NCI-H2081 treated with DMSO at 0.1 percent for 48 hours (cell line): ENCODE results near the gene FNDC3B.
"Not testable (repeated sequence)": the region's sequence is repeated elsewhere in the genome, so short reads cannot be mapped to it uniquely, and the experiment has no call there.

Source experiments
- DNase-seq: peaks from one replicate; lab custom pipeline; 2025; lab: John Stamatoyannopoulos, UW

FNDC3B gene

DNA sequence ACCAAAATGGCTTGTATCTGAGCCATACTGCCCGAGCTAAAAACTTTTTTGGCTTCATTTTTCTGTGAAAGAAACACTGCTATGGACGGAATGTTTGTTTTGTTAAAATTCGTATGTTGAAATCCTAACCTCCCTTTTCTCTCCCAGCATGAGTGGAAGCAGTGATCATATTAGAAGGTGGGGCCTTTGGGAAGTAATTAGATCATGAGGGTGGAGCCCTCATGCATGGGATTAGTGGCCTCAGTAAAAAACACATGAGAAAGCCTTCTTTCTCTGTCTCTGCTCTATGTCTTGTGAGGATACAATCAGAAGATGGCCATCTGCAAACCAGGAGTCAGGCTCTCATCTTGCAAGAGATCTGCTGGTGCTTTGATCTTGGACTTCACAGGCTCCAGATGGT, 7.4 kb upstream of the FNDC3B start:
- DNase-seq = no peak

DNA sequence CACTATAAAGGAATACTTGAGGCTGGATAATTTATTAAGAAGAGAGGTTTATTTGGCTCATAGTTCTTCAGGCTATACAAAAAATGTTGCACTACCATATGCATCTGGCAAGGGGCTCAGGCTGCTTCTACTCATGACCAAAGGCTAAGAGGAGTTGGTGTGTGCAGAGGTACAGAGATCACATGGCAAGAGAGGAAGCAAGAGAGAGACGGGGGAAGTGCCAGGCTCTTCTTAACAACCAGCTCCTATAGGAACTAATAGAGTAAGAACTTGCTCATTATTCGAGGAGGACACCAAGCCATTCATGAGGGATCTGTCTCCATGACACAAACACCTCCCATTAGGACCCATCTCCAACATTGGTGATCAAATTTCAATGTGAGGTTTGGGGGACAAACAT, 6.0 kb upstream of the FNDC3B start:
- DNase-seq = no peak

DNA sequence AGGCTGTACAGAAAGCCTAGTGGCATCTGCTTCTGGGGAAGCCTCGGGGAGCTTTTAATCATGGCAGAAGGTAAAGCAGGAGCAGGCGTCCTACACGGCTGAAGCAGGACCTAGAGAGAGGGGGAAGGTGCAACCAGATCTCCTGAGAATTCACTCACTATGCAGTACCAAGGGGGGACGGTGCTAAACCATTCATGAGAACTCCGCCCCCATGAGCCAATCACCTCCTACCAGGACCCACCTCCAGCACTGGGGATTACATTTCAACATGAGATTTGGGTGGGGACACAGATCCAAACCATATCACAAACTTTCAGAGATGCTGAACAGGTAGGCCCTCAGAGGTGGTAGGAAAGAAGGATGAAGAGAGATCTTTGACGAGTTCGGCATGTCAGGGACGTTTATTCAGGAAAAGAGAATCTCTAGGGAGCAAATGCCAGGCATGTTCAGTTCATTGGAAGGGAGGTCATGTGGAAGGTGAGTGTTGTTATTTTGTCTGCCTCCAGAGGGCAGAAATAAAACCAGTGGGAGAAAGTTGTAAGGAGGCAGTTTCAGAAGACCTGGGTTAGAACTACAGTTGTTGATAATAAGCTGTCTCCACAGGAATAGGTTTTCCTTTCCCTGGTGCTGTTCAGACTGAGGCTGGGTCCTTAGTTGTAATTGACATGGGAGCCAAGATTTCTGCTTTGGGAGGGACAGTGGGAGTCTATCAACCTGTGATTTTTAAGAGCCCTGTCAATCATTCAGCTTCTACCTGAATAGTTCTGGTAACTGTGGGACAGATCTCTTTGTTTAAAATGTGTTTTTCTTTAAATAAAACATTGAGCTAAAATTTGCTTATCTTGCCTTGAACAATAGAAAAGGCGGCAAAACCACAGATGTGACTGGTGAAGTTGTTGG, 4.3 kb upstream of the FNDC3B start:
- no peak for DNase-seq

DNA sequence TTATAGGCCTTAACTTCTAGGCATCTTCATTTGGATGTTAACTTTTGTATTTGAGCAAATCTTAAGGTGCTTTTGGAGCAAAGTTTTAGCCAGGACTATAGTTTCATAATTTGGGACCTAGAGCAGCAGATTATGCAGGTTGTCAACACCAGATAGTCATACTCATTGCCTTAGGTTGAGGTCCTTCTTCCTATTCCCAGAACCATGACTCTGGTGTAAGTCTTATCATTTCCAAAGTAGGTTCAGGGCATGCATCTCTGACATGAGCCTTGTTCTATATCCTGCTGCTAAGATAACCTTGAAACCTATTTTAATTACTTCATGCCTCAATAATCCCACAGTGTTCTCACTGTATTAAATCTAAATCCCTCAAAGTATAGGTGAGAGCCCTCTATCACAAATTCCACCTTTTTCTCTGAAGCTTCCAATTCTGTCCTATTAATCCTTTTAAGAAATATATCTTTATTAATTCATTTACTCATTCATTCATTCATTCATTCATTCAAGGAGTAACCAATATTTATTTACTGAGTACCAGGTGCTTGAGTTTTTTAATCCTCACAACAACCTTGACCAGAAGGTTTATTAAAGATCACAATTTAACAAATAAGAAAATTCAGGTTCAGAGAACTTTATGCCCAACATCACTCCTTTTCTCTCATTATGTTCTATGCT, 2.7 kb upstream of the FNDC3B start:
- DNase-seq = no peak

DNA sequence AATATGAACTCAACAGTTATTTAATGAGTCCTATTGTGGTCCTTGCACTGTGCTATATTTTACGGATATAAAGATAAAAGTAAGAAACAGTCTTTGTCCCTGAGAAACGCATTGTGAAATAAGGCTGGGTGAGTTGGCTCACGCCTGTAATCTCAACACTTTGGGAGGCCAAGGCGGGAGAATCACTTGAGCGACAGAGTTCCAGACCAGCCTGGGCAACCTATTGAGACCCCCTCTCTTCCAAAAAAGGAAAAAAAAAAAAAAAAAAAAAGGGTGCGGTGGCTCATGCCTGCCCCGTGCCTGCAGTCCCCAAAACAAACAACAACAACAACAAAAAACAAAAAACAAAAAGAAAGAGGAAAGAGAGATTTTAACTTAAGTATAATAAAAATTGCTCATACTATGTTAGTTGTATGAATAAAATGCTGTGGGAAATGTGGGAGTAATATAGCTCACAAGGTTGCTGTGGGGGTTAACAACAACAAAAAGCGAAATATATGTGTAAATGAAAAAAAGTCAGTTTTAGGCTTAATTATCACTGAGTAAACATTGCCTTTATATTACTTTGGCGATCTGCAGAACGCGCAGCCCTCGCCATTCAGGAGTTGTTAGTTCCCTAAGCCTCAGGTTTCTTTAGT, 461 bp upstream of the FNDC3B start:
- DNase-seq = no peak

DNA sequence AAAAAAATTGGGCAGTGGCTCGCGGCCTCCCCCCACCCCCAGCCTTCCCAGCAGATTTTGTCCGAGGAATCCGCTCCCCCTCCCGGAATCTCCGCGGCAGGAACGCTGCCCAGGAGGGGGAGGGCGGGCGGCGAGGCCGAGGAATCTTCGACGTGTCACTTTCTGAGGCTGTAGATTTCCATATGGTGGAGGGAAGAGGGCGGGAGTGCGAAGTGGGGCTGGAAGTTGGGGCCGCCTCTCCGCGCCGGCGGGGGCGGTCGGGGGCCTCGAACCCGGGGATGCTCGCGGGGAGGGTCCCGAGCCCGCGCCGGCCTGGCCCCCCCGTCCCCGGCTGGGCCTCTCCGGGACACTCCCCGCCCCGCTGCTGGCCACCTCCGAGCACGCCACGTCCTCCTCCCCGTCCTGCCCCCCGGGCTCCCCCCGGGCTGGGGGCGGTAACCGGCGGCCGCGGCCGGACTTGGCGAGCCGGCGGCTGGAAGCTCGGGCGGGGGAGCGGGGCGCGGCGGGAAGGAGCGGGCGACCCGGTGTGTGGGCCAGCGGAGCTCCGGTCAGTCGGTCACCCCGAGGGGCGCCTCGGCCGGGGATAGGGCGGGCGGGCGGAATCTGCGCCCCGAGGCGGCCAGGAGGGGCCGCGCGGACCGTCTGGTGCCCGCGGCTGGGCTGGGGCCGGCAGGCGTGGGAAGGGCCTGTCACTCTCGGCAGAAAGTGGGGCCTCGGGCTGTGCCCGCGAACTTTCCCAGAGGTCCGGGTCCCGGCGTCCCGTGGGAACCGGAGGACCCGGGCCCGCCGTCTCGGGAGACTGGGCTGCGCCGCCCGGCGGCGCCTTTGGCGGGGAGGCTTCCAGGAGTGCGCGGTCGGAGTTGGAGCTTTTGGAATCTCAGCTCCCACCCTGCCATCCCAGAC, 951 bp downstream of the FNDC3B start:
- no peak for DNase-seq

DNA sequence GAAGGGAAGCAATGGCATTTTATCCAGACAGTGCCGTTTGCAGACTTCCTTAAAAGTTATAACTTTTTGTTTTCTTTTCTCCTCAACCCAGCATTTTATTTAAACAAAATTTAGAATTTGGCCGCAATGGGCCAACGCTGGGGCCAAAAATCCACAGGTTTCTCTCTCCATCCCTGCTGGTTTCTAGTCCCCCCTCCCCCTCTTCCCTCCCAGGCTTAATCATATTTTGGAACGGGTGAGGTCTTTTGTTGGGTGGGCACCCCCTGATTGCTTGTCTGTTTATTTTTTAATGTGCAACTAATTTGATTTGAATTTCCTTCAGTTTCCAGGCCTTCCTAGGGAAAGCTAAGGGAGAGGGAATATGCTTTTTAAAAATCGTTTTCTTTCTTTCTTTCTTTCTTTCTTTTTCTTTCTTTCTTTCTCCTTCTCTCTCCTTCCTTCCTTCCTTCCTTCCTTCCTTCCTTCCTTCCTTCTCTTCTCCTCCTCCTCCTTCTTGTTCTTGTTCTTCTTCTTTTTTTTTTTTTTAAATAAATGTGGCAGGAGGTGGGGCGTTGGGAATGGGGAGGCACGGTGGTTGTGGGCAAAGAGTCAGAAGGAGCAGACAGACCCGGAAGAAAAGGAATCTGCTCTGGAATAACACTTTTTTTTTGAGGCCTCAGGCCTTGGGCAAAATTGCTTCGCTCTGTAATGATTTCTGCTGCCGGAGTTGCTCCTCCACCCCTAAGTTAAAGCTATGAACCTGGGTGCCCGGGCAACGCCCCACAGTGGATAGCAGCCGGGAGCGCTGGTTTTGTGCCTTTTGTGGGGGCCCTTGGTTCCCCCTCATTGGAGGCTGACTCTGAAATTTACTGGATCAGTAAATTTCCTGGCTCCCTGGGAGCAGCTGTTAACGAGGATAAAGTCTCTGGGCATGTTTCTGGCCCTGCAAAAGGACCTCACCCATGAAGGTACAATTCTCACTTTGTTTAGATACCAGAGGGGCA, 1.9 kb downstream of the FNDC3B start:
- DNase-seq = no peak

DNA sequence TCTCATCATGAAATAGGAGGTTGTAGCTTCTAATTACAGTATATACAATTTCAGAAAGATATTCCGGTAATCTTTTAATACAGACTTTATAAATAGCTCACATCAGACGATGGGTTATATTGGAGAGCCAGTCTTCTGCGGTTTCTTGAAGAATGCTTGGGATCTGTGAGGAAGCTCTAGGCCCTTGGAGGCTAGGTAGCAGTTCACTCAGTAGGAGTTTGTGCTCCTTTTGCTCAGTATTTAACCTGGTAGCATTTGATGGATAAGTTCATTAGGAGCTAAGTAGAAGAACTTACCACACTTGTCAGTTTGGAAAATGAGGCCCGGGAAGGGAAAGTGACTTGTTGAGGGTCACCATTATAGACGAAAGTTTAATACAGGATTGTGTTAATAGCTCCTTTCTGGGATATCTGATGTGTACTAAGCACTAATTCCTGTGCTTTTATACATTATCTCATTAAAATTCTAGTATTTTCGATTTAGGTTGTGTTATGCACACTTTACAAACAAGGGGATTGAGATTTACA, 2.8 kb downstream of the FNDC3B start:
- no peak for DNase-seq

DNA sequence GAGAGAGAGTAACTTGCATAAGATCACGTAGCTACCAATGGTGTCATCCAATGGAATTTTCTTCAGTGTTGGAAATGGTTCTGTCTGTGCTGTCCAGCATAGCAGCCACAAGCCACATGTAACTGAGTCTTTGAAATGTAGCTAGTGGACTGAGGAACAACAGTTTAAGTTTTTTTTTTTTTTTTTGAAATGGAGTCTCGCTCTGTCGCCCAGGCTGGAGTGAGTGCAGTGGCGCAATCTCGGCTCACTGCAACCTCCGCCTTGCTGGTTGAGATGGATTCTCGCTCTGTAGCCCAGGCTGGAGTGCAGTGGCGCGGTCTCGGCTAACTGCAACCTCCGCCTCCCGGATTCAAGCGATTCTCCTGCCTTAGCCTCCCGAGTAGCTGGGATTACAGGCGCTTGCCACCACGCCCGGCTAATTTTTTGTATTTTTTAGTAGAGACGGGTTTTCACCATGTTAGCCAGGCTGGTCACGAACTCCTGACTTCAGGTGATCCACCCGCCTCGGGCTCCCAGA, 3.3 kb downstream of the FNDC3B start:
- DNase-seq = not testable (repeated sequence)

DNA sequence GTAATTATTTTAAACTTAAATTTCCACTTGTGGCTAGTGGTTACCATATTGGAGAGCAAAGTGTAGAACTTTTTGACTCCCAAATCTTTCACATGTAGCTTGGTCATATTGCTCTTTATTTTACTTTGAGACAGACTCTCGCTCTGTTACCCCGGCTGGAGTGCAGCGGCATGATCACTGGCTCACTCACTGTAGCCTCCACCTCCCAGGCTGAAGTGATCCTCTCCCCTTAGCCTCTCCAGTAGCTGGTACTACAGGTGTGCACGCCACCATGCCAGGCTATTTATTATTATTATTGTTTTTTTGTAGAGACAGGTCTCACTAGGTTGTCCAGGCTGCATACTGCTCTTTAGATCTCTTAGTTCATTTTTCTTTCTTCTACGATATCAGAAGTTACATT, 3.9 kb downstream of the FNDC3B start:
- no peak for DNase-seq

DNA sequence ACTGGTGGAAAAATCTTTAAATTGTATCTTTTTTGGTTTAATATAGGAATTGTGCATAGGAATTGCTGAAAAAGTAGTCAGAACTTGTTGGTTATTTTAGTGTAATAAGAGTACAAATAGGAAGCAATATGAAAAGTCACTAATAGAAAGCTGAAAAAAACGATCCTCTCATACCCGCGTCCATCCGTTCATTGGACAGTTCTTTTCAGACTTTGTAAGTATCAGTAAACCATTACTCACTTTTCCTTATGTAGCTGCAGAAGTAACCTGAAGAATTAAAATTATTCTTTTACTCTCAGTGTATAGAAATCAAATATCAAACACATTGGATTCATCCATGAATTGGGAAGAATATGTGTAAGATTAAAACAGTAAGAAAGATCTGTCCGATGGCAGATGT, 4.4 kb downstream of the FNDC3B start:
- no peak for DNase-seq

DNA sequence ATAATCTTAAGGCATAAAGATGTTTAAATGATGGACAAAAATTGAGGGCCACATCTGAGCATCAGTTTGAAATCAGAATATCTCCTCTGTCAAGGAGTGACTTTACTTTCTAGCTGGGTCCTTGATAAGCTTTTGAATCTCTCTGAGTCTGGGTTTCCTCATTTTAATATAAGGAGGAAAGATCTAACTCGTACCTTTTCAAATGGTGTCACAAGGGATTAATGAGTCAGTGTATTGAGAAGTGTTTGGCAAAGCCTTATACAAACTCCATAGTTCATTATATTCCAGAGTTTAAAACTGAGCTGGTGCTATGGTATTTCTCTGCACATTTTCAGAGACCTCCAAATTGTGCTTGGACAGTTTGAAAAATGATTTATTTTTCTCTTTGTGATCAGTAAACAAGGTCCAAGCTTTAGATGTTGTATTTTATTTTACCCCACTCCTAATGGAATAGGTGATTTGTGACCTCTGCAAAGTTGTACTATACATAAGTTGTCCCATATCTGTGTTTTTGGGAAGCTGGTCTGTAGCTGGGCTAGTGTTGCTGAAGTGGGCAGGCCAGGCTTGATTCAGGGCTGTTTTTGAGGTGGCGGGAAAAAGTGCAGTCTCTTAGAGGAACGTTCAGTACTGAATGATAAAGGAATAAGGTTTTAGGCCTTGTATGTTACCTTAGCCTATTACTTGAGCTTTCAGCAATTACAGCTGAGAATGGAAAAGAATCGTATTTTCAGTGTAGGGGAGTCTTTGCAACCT, 5.6 kb downstream of the FNDC3B start:
- no peak for DNase-seq

DNA sequence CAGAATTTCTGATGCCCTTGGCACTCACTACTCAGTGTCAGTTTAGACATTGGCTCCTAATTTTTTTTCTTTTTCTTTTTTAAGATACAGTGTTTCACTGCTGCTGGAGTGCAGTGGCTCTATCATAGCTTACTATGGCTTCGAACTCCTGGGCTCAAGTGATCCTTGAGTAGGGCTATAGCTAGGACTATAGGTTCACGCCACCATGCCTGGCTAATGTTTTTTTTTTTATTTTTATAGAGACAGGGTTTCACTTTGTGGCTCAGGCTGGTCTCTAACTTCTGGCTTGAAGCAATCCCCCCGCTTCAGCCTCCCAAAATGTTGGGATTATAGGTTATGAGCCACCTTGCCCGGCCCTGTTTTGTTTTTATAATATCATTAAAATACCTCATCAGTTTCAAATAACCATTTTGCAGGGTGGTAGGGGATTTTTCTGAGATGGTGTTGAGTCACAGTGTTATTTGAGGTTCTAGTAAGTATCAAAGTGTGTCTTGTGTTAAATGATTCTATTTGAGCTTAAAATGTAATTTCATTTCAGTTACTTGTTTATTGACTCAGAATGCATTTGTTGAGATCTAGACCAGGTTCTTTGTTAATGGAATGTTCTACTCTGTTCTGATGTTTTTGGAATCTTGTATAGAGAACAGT, 7.0 kb downstream of the FNDC3B start:
- no peak for DNase-seq

DNA sequence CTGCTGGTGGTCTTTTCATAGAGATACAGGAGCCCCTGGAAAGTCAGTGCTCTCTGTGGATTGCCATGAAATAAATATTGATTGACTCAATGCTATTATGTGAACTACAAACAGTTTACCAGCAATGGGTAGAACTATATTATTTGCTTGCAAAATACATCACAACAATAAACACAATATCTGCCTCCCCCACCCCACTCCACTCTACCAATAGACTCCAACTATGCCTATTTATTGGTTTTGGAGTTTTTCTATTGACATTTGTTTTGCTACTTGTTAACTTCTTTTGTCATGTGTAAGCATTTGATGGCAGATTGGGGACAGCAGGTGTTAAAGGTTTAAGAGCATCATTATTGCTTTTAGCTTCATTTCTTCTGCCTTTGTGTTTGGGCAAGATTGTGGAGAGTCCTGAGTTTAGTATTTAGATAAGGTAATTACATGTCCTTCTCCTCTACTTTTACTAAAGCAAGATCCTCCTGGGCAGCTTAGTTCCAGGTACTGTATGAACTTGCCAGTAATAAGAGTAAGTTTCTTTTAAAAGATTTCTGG, 8.3 kb downstream of the FNDC3B start:
- no peak for DNase-seq

DNA sequence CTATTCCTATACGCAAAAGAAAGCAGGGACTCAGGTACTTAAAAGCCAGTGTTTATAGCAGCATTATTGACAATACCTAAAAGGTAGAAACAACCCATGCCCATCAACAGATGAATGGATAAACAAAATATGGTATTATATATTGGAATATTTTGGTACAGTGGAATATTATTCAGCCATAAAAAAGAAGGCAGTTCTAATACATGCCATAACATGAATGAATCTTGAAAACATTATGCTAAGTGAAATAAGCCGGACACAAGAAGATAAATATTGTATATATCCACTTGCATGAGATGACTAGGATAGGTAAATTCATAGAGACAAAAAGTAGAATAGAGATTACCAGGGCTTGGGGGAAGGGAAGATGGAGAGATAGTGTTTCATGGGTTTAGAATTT, 9.2 kb downstream of the FNDC3B start:
- no peak for DNase-seq

DNA sequence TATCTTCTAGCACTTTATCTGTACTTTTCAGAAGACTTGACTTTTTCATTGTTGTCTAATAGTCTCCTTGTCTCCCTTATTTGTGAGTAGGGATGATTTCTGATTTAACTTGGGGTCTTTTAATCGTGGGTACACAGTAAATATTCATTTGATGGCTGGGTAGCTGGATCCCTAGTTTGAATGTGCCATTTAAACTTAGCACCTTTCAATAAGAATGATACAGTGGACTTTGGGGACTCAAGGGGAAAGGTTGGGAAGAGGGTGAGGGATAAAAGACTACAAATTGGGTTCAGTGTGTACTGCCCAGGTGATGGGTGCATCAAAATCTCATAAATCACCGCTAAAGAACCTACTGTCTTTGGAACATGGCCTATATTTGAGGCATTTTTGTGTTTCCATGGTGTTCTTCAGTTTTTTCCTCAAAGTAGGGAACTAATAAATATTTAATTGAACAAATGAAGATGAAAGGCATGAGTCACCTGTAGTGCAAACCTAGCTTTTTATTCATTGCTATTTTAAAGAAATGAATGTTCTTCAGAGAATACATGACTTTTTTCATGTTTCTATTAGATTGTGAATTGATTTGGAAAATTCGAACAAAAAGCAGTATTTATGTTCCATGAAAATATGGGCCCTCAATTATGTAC, 12.1 kb downstream of the FNDC3B start:
- DNase-seq = no peak

DNA sequence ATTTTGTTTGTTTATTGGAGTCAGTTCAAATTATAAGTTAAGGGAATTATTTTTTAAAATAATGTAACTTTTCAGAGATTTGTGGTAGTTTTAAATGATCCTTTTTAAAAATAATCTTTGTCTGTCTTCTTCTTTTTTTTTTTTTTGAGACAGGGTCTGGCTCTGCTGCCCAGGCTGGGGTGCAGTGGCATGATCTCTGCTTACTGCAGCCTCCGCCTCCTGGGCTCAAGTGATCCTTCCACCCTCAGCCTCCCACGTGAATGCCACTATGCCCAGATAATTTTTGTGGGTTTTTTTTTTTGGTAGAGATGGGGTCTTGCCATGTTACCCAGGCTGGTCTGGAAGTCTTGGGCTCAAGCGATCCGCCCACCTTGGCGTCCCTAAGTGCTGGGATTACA, 12.6 kb downstream of the FNDC3B start:
- DNase-seq = no peak

DNA sequence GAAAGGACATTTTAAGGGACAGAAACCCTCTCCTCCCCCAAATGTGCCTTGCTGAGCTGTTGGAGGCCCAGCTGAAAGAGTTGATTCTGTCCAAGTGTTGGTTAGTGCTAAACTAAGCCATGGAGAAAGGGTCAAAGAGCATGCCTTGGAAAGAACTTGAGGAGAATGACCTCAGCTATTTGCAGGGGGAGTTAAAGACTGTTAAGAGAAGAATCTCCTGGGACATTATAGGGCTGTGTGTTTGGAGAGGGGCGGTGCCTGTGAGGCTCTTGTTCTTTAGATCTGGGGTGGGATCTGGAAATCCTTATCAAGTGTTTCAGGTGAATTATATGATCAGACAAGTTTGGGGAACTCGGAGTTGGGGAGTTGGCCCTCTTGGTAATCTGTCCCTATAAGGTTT, 13.0 kb downstream of the FNDC3B start:
- no peak for DNase-seq
